GM12872 (cell line): ENCODE data around the gene OBSCN.
A peak's percentile ranks its signal among the peaks of the same experiment; 100 is the strongest.

Source experiments
- CTCF ChIP-seq: IDR thresholded peaks from 3 replicates; pipeline ENCODE4 v1.5.1; 2011; ENCODE audit warnings: low read depth, mild to moderate bottlenecking, low read length, moderate library complexity; ENCODE audit not compliant: insufficient read depth

OBSCN gene

GRCh38 chr1:228304766-228305395 lies 97.0 kb downstream of the OBSCN start:
- no peak for TF ChIP-seq CTCF

GRCh38 chr1:228305721-228306152 lies 97.9 kb downstream of the OBSCN start:
- TF ChIP-seq CTCF = no peak

- no peak for TF ChIP-seq CTCF
Observed at GRCh38 chr1:228306275-228307217, 98.7 kb downstream of the OBSCN start.

GRCh38 chr1:228307218-228308023 lies 99.6 kb downstream of the OBSCN start:
- TF ChIP-seq CTCF = no peak

- TF ChIP-seq CTCF = no peak
Observed at GRCh38 chr1:228308085-228308601, 100.3 kb downstream of the OBSCN start.

GRCh38 chr1:228308628-228309325 lies 100.9 kb downstream of the OBSCN start:
- peak; percentile 15; the same call in 1 of the 3 replicates for TF ChIP-seq CTCF
